ELF-1 (cell line): ENCODE data around the gene TEKT5.
"Not testable (repeated sequence)": the region's sequence is repeated elsewhere in the genome, so short reads cannot be mapped to it uniquely, and the experiment has no call there.

Experiments used
- DNase-seq: peaks from one replicate; pipeline ENCODE4 v3.0.0-alpha.2; 2016; ENCODE audit warnings: low read depth, low spot score

Gene TEKT5

DNA sequence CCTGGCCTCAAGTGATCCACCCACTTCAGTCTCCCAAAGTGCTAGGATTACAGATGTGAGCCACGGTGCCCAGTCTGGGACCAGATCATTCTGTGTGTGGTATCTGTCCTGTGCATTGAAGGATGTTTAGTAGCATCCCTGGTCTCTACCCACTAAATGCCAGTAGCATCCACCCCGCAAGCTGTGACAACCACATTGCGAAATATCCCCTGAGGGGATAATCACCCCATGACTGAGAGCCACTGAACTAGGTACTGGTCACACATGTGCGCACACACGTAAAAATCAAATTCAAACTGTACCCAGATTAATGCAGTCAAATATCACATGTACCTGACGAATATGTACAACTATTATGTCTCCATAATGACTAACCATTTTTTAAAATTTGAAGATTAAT, 35.8 kb downstream of the TEKT5 start:
- DNase-seq: no peak

GRCh38 chr16:10657925-10658324, 36.8 kb downstream of the TEKT5 start:
- no peak for DNase-seq

DNA sequence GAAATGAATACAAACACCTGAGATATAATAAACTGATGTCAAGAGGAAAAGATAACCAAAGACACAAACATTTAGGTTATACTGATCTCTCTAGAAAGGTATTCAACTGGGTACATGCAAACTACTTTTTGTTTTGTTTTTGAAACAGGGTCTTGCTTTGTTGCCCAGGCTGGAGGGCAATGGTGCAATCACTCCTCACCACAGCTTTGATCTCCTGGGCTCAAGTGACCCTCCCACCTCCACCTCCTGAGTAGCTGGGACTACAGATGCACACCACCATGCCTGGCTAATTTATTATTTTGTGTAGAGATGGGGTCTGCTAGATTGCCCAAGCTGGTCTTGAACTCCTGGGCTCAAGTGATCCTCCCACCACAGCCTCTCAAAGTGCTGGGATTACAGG, 38.1 kb downstream of the TEKT5 start:
- no peak for DNase-seq

DNA sequence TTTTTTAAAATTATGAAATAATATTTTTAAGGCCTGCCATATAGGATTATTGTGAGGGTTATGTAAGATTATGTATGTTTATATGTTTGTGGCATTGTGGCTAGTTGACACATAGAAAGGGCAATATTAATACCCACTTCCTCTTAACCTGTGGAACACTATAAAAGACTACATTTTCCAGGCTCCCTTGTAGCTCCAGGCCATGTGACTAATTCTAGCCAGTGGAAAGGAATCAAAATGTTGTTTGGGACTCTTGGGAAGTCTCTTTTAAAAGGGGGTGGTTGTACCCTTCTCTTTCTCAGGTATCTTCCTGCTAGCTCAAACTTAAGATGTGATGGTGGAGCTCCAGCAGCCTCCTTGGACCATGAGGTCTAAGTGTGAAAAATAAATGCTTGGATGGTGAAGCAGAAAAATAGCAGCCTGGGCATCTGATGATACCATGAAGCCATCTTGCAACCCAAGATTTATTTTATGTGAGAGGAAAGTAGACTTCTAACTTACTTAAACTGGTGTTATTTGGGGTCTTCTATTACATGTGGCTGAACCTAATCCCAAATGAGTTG, 39.2 kb downstream of the TEKT5 start:
- no peak for DNase-seq

DNA sequence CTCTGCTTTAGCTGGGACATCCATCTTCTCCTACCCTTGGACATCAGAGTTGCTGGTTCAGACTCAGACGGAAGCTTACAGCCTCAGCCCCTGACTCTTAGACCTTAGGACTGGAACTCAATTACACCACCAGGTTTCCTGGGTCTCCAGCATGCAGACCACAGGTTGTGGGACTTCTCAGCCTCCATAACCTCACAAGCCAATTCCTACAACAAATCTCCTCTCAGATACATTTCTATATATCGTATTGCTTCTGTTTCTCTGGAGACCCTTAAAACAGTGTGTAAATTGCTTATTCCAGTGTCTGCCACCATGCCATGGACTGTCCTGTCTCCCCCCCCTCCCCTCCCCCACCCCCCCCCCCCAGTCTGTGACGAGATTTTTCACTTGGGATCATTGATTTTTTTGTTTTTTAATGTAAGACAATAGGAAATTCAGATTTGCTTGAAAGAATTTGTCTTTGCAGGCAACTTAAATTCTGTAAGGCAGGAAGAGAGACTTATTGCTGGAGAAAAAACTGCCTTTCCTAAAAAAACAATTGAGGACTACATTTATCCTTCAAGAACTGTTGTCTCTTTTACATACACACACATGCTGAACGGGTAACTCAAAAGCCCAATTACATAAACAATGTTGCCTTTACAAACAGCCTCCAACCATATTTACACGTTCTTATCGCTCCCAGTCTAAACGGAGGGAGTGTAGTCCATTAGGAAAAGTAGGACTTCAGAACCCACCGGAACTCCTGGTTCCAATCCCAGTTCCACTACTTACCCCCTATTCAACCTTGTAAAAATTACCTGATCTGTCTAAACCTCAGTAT, 39.9 kb downstream of the TEKT5 start:
- no peak for DNase-seq

GRCh38 chr16:10652730-10653590, 41.8 kb downstream of the TEKT5 start:
- DNase-seq: no peak

DNA sequence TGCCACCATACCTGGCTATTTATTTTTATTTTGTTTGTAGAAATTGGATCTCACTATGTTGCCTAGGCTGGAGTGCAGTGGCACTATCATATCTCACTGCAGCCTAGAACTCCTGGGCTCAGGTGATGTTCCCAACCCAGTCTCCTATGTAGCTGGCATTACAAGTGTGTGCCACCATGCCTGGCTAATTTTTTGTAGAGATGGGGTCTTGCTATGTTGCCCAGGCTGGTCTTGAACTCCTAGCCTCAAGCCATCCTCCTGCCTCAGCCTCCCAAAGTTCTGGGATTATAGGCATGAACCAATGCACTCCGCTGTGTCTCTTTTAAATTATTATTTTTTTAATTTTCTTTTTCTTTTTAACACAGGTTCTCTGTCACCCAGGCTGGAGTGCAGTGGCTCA, 45.6 kb downstream of the TEKT5 start:
- not testable (repeated sequence) for DNase-seq

DNA sequence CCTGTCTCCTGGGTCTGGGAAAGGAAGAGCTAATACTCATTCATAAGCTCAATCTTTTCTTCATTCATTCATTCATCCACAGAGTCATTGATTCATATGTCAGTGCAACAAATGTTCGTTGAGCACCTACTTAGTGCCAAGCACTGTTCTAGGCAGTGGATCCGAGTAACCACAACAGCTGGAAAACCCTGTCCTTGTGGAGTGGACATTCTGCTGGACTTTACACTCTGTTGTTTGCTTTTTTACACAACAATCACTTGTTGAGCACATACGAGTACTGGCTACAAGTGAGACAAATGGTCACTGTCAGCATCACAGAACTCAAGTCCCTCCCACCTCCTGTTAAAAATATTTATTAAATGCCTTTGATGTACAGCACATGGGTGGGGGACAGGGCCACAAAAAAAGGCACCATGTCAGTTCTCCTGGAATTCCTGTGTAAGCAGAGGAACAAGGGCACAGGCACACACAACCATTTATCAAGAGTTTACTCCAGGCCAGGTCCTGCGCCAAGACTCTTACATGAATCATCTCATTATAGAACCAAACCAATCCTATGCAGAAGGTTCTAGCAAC, 46.9 kb downstream of the TEKT5 start:
- no peak for DNase-seq

DNA sequence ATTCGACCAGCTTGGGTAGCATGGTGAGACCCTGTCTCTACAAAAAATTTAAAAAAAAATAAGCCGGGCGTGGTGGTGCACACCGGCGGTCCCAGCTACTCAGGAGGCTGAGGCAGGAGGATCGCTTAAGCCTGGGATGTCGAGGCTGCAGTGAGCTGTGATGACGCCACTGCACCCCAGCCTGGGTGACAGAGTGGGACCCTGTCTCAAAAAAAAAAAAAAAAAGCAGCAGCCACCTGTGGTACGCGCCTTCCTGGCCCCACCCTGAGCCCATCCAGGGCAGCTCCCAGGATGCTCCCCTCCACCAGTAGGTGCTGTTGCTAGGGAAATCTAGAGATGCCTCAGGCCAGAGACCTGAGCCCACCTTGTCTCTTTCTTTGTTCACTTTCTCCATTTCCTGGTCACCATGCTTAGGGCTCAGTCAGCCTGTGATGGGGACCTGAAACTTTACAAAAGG, 47.4 kb downstream of the TEKT5 start:
- DNase-seq: peak; percentile 26

DNA sequence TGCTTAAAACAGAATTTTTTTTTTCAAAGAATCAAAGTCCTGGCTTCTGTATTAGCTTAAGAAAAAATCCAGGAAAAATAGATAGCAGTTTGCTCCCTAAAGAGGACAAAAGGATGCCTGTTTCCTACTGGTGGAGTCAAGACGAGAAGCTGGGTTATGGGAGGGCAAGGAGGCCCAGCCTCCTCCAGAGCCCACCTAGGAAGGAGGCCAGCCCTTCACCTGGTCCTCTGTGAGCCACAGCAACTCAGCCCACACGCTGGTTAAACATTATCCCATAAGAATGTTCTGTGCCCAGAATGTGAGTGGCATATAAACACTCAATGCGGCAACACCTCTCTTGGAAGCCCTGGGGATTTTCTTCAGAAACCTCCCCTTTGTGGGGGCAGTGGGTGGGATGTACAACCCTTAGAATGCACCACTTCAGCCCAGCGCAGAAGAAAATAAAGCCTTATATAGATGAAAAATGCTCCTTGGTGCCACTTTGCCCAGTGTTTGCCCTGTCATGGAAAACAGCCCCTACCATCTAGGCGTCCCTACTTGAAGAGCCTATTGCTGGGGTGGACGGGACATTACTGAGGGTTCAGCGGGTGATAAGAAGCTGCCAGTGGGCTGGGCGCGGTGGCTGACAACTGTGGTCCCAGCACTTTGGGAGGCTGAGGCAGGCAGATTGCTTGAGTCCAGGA, 48.0 kb downstream of the TEKT5 start:
- DNase-seq: no peak

- DNase-seq: no peak
These were observed 48.5 kb downstream of the TEKT5 start for GRCh38 chr16:10646228-10646580.

DNA sequence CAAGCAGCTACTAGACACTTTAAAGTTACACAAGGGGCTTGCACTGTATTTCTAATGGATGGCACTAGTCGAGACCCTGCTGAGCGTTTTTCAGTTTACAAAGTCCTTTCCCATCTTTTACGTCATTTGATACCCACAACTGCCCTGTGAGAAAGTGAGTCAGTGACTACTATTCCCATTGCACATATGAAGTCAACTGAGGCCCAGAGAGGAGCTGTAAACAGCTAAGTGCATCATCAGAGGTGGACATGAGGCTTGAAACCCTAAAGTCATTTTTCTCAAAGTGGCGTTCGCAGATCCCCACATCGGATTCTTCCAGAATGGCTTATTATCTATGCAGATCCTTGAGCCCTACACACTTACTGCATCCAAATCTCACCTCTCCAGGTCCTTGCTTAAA, 50.6 kb downstream of the TEKT5 start:
- no peak for DNase-seq

GRCh38 chr16:10642964-10643363, 51.8 kb downstream of the TEKT5 start:
- DNase-seq: no peak

DNA sequence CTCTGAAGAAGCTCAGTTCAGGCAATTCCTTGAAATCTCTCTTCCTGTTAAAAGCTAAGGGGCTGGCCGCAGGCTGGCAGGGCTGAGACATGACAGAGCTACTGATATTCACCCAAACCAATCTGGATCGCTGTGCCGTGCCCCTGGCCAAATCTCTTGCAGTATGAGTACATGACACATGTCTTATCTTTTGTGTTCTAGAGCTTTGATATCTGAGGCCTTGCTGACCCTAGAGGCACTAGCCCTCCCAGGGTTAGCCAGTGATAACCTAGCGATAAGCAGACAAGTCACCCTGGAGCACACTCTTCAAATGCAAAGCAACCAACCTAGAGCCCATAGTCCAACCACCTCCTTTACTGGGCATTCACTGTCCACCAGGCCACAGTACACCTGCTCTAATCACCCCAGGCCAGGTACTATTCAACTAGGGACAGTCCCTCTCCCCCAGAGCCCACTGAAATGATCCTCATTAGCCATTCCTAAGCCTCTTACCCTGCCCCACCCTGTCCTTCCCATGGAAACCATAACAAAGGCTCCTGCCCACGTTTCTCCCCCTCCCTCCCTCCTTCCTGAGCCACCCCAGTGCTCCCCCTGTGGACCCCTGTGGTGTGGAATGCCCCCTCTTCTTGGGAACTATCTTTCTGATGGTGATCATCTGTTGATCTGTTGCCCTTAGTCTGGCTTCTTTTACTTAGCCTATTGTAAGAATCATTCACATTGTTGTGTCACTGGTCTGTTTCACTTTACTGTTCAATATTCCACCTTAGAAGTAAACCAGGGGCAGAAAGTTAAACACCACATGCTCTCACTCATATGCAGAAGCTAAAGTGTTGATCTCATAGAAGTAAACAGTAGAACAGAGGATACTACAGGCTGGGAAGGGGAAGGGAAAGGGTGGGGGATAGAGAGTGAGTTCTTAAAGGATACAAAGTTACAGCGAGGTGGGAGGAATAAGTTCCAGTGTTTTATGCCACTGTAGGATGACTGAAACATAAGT, 52.5 kb downstream of the TEKT5 start:
- DNase-seq: peak; percentile 93

GRCh38 chr16:10641555-10641952, 53.2 kb downstream of the TEKT5 start:
- no peak for DNase-seq

DNA sequence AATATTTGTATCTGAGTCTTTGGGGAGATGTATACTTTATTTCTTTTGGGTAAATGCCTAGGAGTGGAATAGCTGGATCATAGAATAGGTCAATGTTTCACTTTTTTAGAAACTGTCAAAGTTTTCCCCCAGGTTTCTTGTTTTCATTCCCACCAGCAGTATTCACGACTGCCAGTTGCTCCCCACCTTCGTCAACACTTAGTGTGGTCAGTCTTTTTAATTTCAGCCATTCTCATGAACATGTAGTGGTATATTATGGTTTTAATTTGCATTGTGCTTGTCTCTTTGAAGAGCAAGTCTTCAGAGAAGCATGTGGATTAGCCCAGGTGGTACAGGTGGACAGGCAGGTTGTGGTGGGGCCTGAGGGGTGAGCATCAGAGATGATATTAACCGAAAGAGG, 53.8 kb downstream of the TEKT5 start:
- no peak for DNase-seq

DNA sequence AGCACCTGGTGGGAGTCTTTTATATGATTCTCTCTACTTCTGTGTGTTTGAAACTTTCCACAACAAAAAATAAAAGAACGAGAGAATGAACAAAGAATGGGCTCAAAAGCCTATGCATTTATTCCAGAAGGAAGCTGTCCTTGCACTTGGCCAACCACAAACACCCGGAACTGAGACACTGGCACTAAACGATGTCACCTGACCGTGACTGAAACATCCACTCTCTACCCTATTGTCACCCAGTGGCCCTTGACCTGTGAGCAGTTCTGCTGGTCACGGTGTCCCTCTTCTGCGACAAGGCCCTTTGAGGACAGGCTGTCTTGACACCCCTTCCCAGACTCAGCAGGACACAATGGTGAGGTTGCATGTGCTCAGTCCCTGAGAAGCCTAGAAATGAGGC, 56.6 kb downstream of the TEKT5 start:
- no peak for DNase-seq

DNA sequence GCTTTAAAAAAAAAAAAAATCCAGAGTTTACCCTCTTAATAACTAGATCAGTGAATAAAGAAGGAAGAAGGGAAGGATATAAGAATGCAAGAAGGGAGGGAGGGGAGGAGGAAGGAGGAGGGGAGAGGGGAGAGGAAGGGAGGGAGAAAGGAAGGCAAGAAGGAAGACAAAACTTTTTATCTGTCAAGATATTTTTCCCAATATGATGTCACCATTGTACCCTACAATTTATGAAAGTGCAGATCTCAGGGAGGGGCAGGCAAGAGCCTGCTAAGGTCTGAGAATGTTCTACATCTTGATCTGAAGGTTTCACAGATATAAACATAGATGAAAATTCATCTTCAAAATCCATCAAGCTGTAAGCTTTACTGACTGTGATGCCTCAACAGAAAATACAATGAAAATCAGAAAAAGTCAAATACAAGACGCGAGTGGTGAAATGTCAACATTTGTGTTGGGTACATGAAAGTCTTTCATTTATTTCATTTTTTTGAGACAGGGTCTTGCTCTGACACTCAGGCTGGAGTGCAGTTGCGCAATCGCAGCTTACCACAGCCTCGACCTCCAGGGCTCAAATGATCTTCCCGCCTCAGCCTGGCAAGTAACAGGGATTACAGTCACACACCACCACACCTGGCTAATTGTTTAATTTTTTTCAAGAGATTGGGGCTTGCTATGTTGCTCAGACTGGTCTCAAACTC, 57.2 kb downstream of the TEKT5 start:
- DNase-seq: no peak

- no peak for DNase-seq
These were observed 59.2 kb downstream of the TEKT5 start for GRCh38 chr16:10635365-10636021.
